Natural killer cell (primary cell): ENCODE results near the gene SEMA4C. TPM values are rescaled to one million over a fixed set of nuclear protein-coding genes. Genes with fewer than 3 reads are reported as not detected.

Experiments
- ATAC-seq, 3 donors: fragments of 150-1000 bp in 2 of 3; fragments of 200-7000 bp in 1 of 3; cut with Tn5 transposase; 1 replicate in 1 of 3; 2 replicates in 2 of 3; pipeline ENCODE4 v1.10.0; 2021; ENCODE audit warnings: mild to moderate bottlenecking in 2 of 3, moderate library complexity in 2 of 3
- DNase-seq, 2 donors: peaks; one replicate each; pipeline versions ENCODE4 v3.0.0 to v3.0.0-alpha.2; 2013 to 2021; ENCODE audit warnings: mixed read lengths in 1 of 2
- H3K27ac ChIP-seq: one replicate; pipeline ENCODE4 v1.5.1; 2013; ENCODE audit warnings: mild to moderate bottlenecking, low read length
- H3K27me3 ChIP-seq: one replicate; pipeline ENCODE4 v1.6.1; 2013; ENCODE audit warnings: low read length; ENCODE audit not compliant: control insufficient read depth, insufficient read depth
- H3K36me3 ChIP-seq: one replicate; pipeline ENCODE4 v1.6.1; 2013; ENCODE audit warnings: low read length; ENCODE audit not compliant: control insufficient read depth, insufficient read depth
- H3K4me1 ChIP-seq: one replicate; pipeline ENCODE4 v1.6.1; 2013; ENCODE audit warnings: low read length; ENCODE audit not compliant: control insufficient read depth, insufficient read depth
- H3K4me3 ChIP-seq: one replicate; pipeline ENCODE4 v1.5.1; 2013; ENCODE audit warnings: low read length
- H3K9me3 ChIP-seq: one replicate; pipeline ENCODE4 v1.6.1; 2013; ENCODE audit warnings: low read length; ENCODE audit not compliant: control insufficient read depth, insufficient read depth
- H3K27ac Mint-ChIP-seq, 2 donors: one replicate each; pipeline ENCODE4 v1.8.0; 2022; ENCODE audit warnings: mild to moderate bottlenecking in 2 of 2, mixed read lengths in 2 of 2, moderate library complexity in 1 of 2
- H3K27me3 Mint-ChIP-seq, 2 donors: one replicate each; pipeline ENCODE4 v1.8.0; 2022; ENCODE audit warnings: low read depth in 2 of 2, mixed read lengths in 2 of 2
- H3K36me3 Mint-ChIP-seq: one replicate; pipeline ENCODE4 v1.8.0; 2022; ENCODE audit warnings: mixed read lengths
- H3K4me1 Mint-ChIP-seq, 2 donors: one replicate each; pipeline ENCODE4 v1.8.0; 2022; ENCODE audit warnings: mixed read lengths in 2 of 2
- H3K4me3 Mint-ChIP-seq: one replicate; pipeline ENCODE4 v1.8.0; 2022; ENCODE audit warnings: mild to moderate bottlenecking, moderate library complexity, mixed read lengths
- H3K9me3 Mint-ChIP-seq, 2 donors: one replicate each; pipeline ENCODE4 v1.8.0; 2022; ENCODE audit warnings: mixed read lengths in 2 of 2
- CTCF ChIP-seq: fragments of 200-600 bp; IDR thresholded peaks from one replicate; pipeline ENCODE4 v1.8.0; 2022; ENCODE audit warnings: antibody characterized with exemption
- WGBS: methylation state at CpG from one replicate; pipeline ENCODE4 v1.1.7; 2013; ENCODE audit warnings: missing lambda C conversion rate; ENCODE audit not compliant: insufficient coverage; 5-methylcytosine and 5-hydroxymethylcytosine counted together
- intact Hi-C: fragments of 100-400 bp; cut with micrococcal nuclease; formaldehyde crosslinking; loops from one replicate; pipeline ENCODE4 v1.14.2; 2022
- total RNA-seq, 4 donors: library from RNA; stranded (reverse); fragments of 120-200 nt in 1 of 4; gene quantifications; one replicate each; pipeline versions ENCODE4 v1.2.3 to v1.2.4, GENCODE V29; 2013 to 2022

Gene SEMA4C
- total RNA-seq, 3 donors from 2014 or later (not counting 1 experiment from before 2014, with no cell fraction given), result 51.8 to 78.1 (median 65.8) TPM

GRCh38 chr2:96856776-96857666 lies 12.9 kb downstream of the SEMA4C start:
- Mint-ChIP-seq H3K9me3 (no peaks in the 10 kb centered on the region), H3K27me3 (no peaks in the 10 kb centered on the region), H3K27ac (peak overlapping the region; percentile 77 to 81), H3K4me3 (peak overlapping the region; percentile 82), H3K4me1 (peaks cover 34 to 46% of the 10 kb centered on the region in 2 donors), H3K36me3 (no peaks in the 10 kb centered on the region)
- intact Hi-C loops, result loop anchor here (5.0 to 10.0 kb wide), 2 partner anchors 40 to 258 kb away; partner anchors contain the start of genes ANKRD36 and CNNM3
- H3K9me3 ChIP-seq, result no peaks in the 10 kb centered on the region
- peak overlapping the region; percentile 77 for H3K4me3 ChIP-seq
- ATAC-seq (no peak), DNase-seq (peak in 1 of 2 donors; percentile 57)
- H3K36me3 ChIP-seq, result peaks cover 40% of the 10 kb centered on the region
- 16% methylated on average over 27 of the region's 27 CpGs for WGBS
- peaks cover 36% of the 10 kb centered on the region for H3K4me1 ChIP-seq
- TF ChIP-seq CTCF, result no peak
- no peaks in the 10 kb centered on the region for H3K27me3 ChIP-seq
- H3K27ac ChIP-seq, result peak overlapping the region; percentile 83

- Histone ChIP-seq H3K27me3 (no peaks in the 10 kb centered on the region), H3K36me3 (peaks cover 40% of the 10 kb centered on the region), H3K4me1 (peaks cover 17% of the 10 kb centered on the region), H3K27ac (no peak overlapping the region), H3K9me3 (no peaks in the 10 kb centered on the region), H3K4me3 (no peak overlapping the region)
- no peak for DNase-seq
- Mint-ChIP-seq H3K27ac (no peak overlapping the region), H3K9me3 (no peaks in the 10 kb centered on the region), H3K4me1 (peaks cover 21 to 26% of the 10 kb centered on the region in 2 donors), H3K27me3 (no peaks in the 10 kb centered on the region), H3K36me3 (no peaks in the 10 kb centered on the region), H3K4me3 (no peak overlapping the region)
- intact Hi-C loops, result loop anchor here (10.0 kb wide), 1 partner anchor 261 kb away; the partner anchor contains the start of gene ANKRD36
- no peak for TF ChIP-seq CTCF
- ATAC-seq, result no peak
- 96% methylated on average over 15 of the region's 15 CpGs for WGBS
These were observed 16.6 kb downstream of the SEMA4C start for GRCh38 chr2:96853321-96853720.

- Histone ChIP-seq H3K36me3 (peaks cover 46% of the 10 kb centered on the region), H3K27ac (no peak overlapping the region), H3K9me3 (no peaks in the 10 kb centered on the region), H3K4me1 (peaks cover 15% of the 10 kb centered on the region), H3K4me3 (no peak overlapping the region), H3K27me3 (no peaks in the 10 kb centered on the region)
- ATAC-seq (no peak), DNase-seq (no peak)
- TF ChIP-seq CTCF, result no peak
- intact Hi-C loops, result loop anchor here (10.0 kb wide), 1 partner anchor 262 kb away; the partner anchor contains the start of gene ANKRD36
- Mint-ChIP-seq H3K4me3 (no peak overlapping the region), H3K4me1 (peaks cover 20 to 23% of the 10 kb centered on the region in 2 donors), H3K27ac (no peak overlapping the region), H3K9me3 (no peaks in the 10 kb centered on the region), H3K36me3 (no peaks in the 10 kb centered on the region), H3K27me3 (no peaks in the 10 kb centered on the region)
- WGBS, result 94% methylated on average over 6 of the region's 6 CpGs
These were observed 17.2 kb downstream of the SEMA4C start for GRCh38 chr2:96852667-96853066.
